GM19240 (cell line): ENCODE data around the gene TOX4.

Experiments used
- DNase-seq: peaks from one replicate; pipeline ENCODE4 v3.0.0; 2011; ENCODE audit warnings: low spot score; ENCODE audit not compliant: insufficient read length

Gene TOX4

GRCh38 chr14:21501568-21501967 lies 24.6 kb downstream of the TOX4 start:
- no peak for DNase-seq

GRCh38 chr14:21503376-21503775 lies 26.4 kb downstream of the TOX4 start:
- DNase-seq: no peak

DNA sequence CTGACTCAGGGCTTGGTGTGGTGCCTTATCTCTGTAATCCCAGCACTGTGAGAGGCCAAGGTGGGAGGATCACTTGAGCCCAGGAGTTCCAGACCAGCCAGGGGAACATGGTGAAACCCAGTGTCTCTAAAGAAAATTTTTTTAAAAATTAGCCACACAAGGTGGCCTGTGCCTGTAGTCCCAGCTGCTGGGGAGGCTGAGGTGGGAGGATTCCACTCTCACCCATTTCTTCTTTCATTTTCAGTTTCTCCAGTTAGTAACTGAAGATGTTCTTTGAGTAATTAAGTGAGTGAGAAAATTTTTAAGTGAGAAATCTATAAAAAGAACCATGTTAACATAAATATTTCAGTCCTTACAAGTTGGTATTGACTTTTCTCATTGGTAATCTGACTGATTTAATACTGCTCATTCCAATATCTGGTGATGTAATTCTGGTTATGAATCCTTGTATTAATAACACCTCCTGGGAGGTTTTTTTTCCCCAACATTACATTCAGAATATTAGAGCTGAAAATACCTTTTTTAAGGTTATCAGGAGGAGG lies 28.1 kb downstream of the TOX4 start:
- DNase-seq: no peak

- no peak for DNase-seq
These were observed 29.6 kb downstream of the TOX4 start for GRCh38 chr14:21506557-21506956.

GRCh38 chr14:21509432-21510143 lies 32.6 kb downstream of the TOX4 start:
- no peak for DNase-seq

GRCh38 chr14:21510735-21511657 lies 34.0 kb downstream of the TOX4 start, which contains the start of gene METTL3:
METTL3 (minus strand) TSS chr14:21511340; CDS start chr14:21511223, 117 bp downstream.
- peak; percentile 78 for DNase-seq

- DNase-seq: no peak
These were observed 37.3 kb downstream of the TOX4 start for GRCh38 chr14:21514341-21514740.

- DNase-seq: no peak
These were observed 41.7 kb downstream of the TOX4 start for GRCh38 chr14:21518725-21519124.

GRCh38 chr14:21520767-21521166 lies 43.8 kb downstream of the TOX4 start:
- DNase-seq: no peak

DNA sequence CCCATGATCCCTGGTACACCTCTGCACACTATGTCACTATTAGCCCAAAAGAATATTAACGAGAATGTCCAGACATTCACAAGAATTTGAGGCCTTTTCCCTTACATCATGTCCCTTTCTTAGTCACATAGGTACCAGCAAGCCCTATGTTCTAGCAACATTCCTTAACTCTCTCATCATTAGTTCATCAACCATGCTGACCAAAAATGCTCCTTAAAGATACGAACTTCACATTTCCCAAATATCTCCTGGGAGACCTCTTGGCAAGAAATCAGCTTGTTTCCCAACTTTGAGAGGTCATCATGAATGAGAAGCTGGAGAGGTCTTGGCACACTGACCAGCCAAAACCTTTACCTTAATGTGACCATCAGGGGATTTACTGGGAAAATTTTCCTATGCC lies 44.5 kb downstream of the TOX4 start:
- DNase-seq: no peak

GRCh38 chr14:21523203-21523602 lies 46.2 kb downstream of the TOX4 start:
- no peak for DNase-seq

DNA sequence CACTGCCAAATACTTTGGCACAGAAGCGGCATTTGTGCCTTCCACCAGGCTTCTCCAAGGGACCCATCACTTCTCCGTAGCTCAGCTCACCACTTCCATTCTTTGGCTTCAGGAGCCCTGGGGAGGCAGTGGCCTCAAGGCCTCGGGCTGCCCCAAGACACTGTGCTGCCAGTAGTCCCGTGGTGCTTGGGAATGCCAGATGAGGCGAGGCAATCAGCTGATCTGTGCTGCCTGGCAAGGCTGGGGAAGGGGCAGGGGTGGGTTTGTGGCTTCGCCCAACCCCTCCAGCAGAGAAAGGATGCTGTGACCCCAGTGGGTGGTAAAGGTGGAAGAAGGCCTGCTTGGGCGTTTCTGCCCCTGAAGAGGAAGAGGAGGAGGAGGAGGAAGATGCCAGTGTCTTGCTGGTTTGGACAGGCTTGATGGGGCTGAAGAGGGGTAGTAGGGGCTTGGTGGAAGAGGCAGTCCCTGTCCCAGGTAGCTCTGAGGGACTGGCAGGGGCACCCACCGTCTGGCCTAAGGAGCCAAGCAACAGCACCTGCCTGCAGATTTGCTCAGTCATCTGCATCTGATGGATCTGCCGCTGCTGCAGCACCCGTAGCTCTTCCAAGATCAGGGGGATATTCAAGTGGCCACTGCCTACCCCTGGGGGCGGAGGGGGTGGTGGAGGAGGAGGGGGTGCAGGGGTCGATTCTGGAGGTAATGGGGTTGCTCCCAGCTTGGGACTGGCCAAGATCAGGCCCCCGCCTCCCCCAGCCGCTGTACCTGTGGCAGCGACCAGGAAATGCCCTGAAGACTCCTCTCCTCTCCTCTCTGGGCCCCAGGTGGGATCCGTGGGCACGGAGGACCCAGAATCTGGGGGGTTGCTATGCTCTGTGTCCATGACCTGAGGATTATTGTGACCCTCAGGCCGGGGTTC lies 47.8 kb downstream of the TOX4 start:
- no peak for DNase-seq

- DNase-seq: no peak
These were observed 48.6 kb downstream of the TOX4 start for GRCh38 chr14:21525571-21525961.

DNA sequence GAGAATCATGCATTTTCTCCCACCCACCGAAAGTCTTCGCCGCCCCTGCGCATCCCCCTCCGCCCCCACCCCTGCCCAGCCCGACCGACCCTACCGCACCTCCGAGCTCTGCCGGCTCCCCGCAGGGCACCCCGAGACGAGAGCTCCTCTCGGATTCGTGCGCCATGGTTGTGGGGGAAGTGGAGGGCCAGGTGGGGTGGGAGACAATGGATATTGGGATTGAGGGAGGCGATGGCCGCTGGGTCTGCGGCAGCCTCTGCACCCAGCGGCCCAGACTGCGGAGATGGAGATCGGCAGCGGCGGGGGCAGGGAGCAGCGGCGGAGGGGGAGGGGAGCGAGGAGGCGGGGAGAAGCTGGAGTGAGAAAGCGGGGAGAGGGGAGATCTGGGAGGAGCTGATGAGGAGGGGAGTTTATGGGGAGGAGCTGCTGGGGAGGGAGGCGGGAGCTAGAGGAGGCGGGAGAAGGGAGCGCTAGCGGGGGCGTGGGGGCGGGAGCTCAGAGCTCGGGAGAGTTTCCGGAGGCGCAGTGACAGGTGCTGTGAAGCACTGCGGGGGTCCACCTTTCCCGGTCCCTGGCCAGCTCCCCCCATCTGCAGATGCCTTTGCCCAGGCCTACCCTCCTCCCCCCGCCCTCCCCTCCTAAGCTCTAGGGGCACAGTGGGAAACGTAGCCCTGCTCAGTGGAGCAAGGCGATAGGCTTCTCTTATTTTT lies 49.1 kb downstream of the TOX4 start, which contains the start of gene SALL2:
Gene SALL2 (minus strand): TSS at position 385 of the 710 bp plus-strand sequence. CDS start 219 bp downstream, at position 166.
- no peak for DNase-seq

GRCh38 chr14:21526672-21527317 lies 49.8 kb downstream of the TOX4 start:
- DNase-seq: no peak

DNA sequence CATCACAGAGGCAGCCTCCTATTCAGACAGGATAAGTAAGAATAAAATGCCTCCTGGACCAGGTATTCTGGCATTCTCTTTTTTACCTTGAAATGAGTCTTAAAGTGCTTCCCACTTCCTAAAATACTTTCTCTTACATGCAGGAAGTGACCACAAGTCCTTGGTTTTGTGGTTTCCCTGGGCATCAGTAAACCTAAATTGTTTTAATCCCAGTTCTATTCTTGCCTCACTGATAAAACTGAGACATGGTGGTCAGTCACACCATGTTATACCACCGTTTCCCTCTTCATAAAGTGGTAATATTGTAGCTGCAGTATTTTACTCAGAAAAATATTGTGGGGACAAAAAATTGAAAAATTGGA lies 50.3 kb downstream of the TOX4 start:
- no peak for DNase-seq

DNA sequence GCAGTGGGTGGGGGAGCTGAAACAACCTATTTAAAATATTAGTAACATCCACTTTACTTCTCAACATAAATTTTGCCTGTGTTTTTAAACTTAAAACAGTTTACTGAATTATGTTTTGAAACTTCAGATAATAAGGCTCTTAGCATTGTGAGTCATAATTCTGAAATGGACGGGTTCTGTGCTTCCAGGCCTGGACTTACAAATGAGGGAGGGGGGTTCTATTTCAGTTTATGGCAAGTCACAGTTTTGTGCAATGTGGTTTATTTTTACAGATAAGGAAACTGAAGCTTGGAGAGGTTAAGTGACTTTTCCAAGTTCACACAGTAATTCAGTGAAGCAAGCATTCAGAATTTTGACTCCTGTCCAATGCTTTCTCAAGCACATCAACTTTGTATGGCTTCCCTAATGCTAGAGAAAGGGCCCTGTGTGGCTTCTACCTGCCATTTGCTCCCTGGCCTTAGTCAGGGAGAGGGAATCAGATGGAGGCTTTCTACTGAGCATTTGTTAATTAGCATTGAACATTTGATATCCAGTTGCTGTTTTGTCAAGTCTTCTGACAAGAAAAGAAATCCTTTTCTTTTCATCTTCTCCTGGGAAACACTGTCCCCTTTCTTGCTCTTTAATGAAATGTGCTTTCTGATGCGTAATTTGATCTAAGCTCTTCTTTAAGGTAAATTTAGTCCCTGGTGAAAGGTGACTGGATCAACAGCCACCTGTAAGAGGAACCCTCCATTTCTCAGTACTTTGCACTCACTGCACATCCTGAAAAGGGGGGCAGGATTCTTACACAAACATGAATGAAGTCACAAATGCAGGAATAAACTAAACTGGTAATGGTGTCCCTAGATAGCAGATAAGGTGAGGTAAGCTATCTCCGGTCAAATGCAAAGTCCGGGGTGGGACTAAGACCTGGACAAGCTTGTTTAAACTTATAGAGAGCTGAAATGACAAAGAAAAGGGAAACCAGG lies 51.7 kb downstream of the TOX4 start:
- DNase-seq: no peak

GRCh38 chr14:21529515-21529914 lies 52.5 kb downstream of the TOX4 start:
- DNase-seq: no peak

GRCh38 chr14:21533294-21533693 lies 56.3 kb downstream of the TOX4 start:
- DNase-seq: no peak
